Neutrophil (primary cell): ENCODE results near the gene COL6A2.
"Not testable (repeated sequence)": the region's sequence is repeated elsewhere in the genome, so short reads cannot be mapped to it uniquely, and the experiment has no call there.

ENCODE experiments used
- H3K27ac ChIP-seq: fragments of 200-600 bp; sonication (generic); 2 replicates; pipeline ENCODE4 v1.5.1; 2016; ENCODE audit warnings: mild to moderate bottlenecking, moderate library complexity
- H3K27me3 ChIP-seq: fragments of 200-600 bp; sonication (generic); 2 replicates; pipeline ENCODE4 v1.6.0; 2016; ENCODE audit warnings: mild to moderate bottlenecking
- H3K36me3 ChIP-seq: fragments of 200-600 bp; sonication (generic); 2 replicates; pipeline ENCODE4 v1.5.1; 2017
- H3K4me1 ChIP-seq, 2 experiments: fragments of 200-600 bp in 1 of 2; sonication (generic) in 1 of 2; 1 replicate in 1 of 2; 2 replicates in 1 of 2; pipeline versions ENCODE4 v1.5.1 to v1.6.1; 2013 to 2016; ENCODE audit warnings: low read depth in 1 of 2, low read length in 1 of 2, mild to moderate bottlenecking in 1 of 2, moderate library complexity in 1 of 2; ENCODE audit not compliant: control insufficient read depth in 1 of 2, insufficient read depth in 1 of 2
- H3K4me3 ChIP-seq, 2 experiments: fragments of 200-600 bp in 1 of 2; sonication (generic) in 1 of 2; 1 replicate in 1 of 2; 2 replicates in 1 of 2; pipeline ENCODE4 v1.5.1; 2013 to 2016; ENCODE audit warnings: low read depth in 1 of 2, low read length in 1 of 2, mild to moderate bottlenecking in 1 of 2, moderate library complexity in 1 of 2
- H3K9me3 ChIP-seq: fragments of 200-600 bp; sonication (generic); 2 replicates; pipeline ENCODE4 v1.5.1; 2016
- TF ChIP-seq, protein P1 (sequence below): fragments of 200-600 bp; sonication (generic); IDR thresholded peaks from 2 replicates; pipeline ENCODE4 v1.5.1; 2016; ENCODE audit warnings: antibody characterized with exemption

COL6A2 gene

GRCh38 chr21:46069719-46070279 lies 28.1 kb upstream of the COL6A2 start:
- H3K4me3 ChIP-seq = no peak overlapping the region

GRCh38 chr21:46071082-46071481 lies 26.8 kb upstream of the COL6A2 start:
- Histone ChIP-seq H3K4me3 (no peak overlapping the region), H3K9me3 (no peaks in the 10 kb centered on the region), H3K27me3 (peaks cover 22% of the 10 kb centered on the region), H3K27ac (no peak overlapping the region), H3K4me1 (no peaks in the 10 kb centered on the region), H3K36me3 (no peaks in the 10 kb centered on the region)
- TF ChIP-seq, protein P1, sequence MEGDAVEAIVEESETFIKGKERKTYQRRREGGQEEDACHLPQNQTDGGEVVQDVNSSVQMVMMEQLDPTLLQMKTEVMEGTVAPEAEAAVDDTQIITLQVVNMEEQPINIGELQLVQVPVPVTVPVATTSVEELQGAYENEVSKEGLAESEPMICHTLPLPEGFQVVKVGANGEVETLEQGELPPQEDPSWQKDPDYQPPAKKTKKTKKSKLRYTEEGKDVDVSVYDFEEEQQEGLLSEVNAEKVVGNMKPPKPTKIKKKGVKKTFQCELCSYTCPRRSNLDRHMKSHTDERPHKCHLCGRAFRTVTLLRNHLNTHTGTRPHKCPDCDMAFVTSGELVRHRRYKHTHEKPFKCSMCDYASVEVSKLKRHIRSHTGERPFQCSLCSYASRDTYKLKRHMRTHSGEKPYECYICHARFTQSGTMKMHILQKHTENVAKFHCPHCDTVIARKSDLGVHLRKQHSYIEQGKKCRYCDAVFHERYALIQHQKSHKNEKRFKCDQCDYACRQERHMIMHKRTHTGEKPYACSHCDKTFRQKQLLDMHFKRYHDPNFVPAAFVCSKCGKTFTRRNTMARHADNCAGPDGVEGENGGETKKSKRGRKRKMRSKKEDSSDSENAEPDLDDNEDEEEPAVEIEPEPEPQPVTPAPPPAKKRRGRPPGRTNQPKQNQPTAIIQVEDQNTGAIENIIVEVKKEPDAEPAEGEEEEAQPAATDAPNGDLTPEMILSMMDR = no peak

More at GRCh38 chr21:46069719-46070279, 28.1 kb upstream of the COL6A2 start:
- Histone ChIP-seq H3K36me3 (no peaks in the 10 kb centered on the region), H3K27me3 (peaks cover 34% of the 10 kb centered on the region), H3K4me1 (no peaks in the 10 kb centered on the region), H3K27ac (no peak overlapping the region), H3K9me3 (no peaks in the 10 kb centered on the region)
- TF ChIP-seq, protein P1 = no peak

DNA sequence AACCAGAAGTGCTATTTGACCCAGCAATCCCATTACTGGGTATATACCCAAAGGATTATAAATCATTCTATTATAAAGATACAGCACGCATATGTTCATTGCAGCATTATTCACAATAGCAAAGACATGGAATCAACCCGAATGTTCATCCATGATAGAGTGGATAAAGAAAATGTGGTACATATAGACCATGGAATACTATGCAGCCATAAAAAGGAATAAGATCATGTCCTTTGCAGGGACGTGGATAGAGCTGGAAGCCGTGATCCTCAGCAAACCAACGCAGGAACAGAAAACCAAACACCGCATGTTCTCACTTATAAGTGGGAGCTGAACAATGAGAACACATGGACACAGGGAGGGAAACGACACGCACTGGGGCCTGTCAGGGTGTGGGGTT lies 21.2 kb upstream of the COL6A2 start:
- not testable (repeated sequence) for H3K36me3 ChIP-seq, H3K9me3 ChIP-seq, H3K4me1 ChIP-seq, H3K4me3 ChIP-seq, H3K27ac ChIP-seq
- H3K27me3 ChIP-seq = peaks cover 12% of the 10 kb centered on the region

GRCh38 chr21:46077674-46078101 lies 20.2 kb upstream of the COL6A2 start:
- no peak overlapping the region for H3K4me3 ChIP-seq
- H3K36me3 ChIP-seq = no peaks in the 10 kb centered on the region
- H3K27ac ChIP-seq = no peak overlapping the region
- peaks cover 12% of the 10 kb centered on the region for H3K27me3 ChIP-seq
- H3K4me1 ChIP-seq = no peaks in the 10 kb centered on the region
- TF ChIP-seq, protein P1 = no peak
- H3K9me3 ChIP-seq = no peaks in the 10 kb centered on the region

GRCh38 chr21:46078322-46078977 lies 19.5 kb upstream of the COL6A2 start:
- Histone ChIP-seq H3K36me3 (no peaks in the 10 kb centered on the region), H3K9me3 (no peaks in the 10 kb centered on the region), H3K4me3 (no peak overlapping the region), H3K27ac (no peak overlapping the region), H3K4me1 (no peaks in the 10 kb centered on the region), H3K27me3 (peaks cover 12% of the 10 kb centered on the region)
- TF ChIP-seq, protein P1 = no peak

DNA sequence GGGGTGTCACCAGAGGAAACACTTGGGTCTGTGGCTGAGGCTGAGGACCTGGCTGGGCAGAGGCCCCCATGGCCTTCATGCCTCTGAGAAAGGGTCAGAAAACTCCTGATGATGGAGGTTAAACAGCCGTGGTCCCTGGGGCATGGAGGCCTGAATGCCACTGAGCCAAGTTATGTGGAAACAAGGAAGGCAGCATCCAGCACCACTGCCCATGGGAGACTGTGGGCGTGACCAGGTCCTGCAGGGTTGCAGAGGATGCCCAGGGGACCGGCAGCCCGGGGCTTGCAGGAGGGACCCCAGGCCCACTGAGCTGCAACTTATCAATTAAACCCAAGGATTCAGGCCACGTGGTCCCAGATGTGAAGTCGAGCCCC lies 18.9 kb upstream of the COL6A2 start:
- H3K27me3 ChIP-seq = peaks cover 9% of the 10 kb centered on the region
- TF ChIP-seq, protein P1 = no peak
- H3K36me3 ChIP-seq = no peaks in the 10 kb centered on the region
- H3K27ac ChIP-seq = no peak overlapping the region
- no peaks in the 10 kb centered on the region for H3K4me1 ChIP-seq
- no peaks in the 10 kb centered on the region for H3K9me3 ChIP-seq
- H3K4me3 ChIP-seq = no peak overlapping the region
